IMR-90 (cell line): ENCODE data around the gene C1orf159.

Experiments used
- CEBPB ChIP-seq: IDR thresholded peaks from 2 replicates; pipeline ENCODE4 v1.6.1; 2012; ENCODE audit warnings: low read depth, low read length, improper control_type of control experiment
- CHD1 ChIP-seq: IDR thresholded peaks from 2 replicates; pipeline ENCODE4 v1.6.1; 2012; ENCODE audit warnings: low read depth, low read length, improper control_type of control experiment
- MAFK ChIP-seq: IDR thresholded peaks from 2 replicates; pipeline ENCODE4 v1.6.1; 2012; ENCODE audit warnings: low read depth, low read length, improper control_type of control experiment
- POLR2A ChIP-seq: IDR thresholded peaks from 2 replicates; pipeline ENCODE4 v1.6.1; 2012; ENCODE audit warnings: mild to moderate bottlenecking, low read depth, low read length
- RCOR1 ChIP-seq: IDR thresholded peaks from 2 replicates; pipeline ENCODE4 v1.6.1; 2012; ENCODE audit warnings: mild to moderate bottlenecking, low read length, improper control_type of control experiment; ENCODE audit not compliant: insufficient replicate concordance
- SMC3 ChIP-seq: fragments of 150-350 bp; IDR thresholded peaks from 2 replicates; pipeline ENCODE4 v1.6.1; 2016; ENCODE audit warnings: low read depth, mild to moderate bottlenecking, antibody characterized with exemption, low read length, moderate library complexity
- USF2 ChIP-seq: fragments of 150-350 bp; IDR thresholded peaks from 2 replicates; pipeline ENCODE4 v1.6.1; 2017; ENCODE audit warnings: mild to moderate bottlenecking, antibody characterized with exemption, low read length, low read depth
- TF ChIP-seq, protein P1 (sequence below): conservative IDR thresholded peaks from 2 replicates; pipeline ENCODE4 v1.5.1; 2012; ENCODE audit warnings: mild to moderate bottlenecking, low read depth, low read length, improper control_type of control experiment

DNA sequence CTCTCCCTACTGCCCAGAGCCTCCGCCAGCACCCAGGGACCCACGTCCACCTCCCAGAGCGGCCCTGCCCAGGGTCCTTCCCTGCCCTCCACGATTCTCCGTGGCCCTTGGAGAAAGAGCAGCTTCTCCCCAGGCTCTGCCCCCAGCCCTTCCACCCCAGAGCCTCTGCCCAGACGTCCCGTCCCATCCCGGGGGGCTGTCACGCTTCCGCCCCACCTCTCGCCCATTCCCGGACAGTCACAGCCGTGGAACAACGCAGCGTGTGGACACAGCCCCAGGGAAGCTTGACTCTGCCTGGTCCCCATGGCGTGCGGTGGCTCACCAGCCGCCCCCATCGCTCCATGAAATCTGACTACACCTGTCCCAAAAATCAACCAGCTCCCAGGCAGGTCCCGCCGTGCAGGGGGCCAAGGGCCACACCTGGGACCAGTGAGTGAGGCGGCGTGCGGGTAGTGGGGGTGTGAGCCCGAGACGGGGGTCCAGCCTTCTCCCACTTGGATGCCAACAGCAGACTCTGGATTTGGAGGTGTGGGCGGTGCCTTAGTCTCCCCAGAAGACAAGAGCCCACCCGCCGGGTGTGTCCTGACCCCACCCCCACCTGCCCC lies 45.3 kb upstream of the C1orf159 start:
- TF ChIP-seq CEBPB (no peak), RCOR1 (no peak), USF2 (no peak), POLR2A (no peak), MAFK (no peak), CHD1 (no peak), SMC3 (no peak)
- TF ChIP-seq, protein P1, sequence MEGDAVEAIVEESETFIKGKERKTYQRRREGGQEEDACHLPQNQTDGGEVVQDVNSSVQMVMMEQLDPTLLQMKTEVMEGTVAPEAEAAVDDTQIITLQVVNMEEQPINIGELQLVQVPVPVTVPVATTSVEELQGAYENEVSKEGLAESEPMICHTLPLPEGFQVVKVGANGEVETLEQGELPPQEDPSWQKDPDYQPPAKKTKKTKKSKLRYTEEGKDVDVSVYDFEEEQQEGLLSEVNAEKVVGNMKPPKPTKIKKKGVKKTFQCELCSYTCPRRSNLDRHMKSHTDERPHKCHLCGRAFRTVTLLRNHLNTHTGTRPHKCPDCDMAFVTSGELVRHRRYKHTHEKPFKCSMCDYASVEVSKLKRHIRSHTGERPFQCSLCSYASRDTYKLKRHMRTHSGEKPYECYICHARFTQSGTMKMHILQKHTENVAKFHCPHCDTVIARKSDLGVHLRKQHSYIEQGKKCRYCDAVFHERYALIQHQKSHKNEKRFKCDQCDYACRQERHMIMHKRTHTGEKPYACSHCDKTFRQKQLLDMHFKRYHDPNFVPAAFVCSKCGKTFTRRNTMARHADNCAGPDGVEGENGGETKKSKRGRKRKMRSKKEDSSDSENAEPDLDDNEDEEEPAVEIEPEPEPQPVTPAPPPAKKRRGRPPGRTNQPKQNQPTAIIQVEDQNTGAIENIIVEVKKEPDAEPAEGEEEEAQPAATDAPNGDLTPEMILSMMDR: no peak
